GM12892 (cell line): ENCODE results near the gene SPRED1.

Source experiments
- POLR2A ChIP-seq: IDR thresholded peaks from 2 replicates; pipeline ENCODE4 v1.6.1; 2011; ENCODE audit warnings: low read depth, low read length, control low read depth
- POLR2AphosphoS5 ChIP-seq: IDR thresholded peaks from 2 replicates; pipeline ENCODE4 v1.6.1; 2011; ENCODE audit warnings: low read depth, low read length, control low read depth
- TAF1 ChIP-seq: IDR thresholded peaks from 2 replicates; pipeline ENCODE4 v1.6.1; 2011; ENCODE audit warnings: low read depth, mild to moderate bottlenecking, control low read depth, low read length, borderline replicate concordance

DNA sequence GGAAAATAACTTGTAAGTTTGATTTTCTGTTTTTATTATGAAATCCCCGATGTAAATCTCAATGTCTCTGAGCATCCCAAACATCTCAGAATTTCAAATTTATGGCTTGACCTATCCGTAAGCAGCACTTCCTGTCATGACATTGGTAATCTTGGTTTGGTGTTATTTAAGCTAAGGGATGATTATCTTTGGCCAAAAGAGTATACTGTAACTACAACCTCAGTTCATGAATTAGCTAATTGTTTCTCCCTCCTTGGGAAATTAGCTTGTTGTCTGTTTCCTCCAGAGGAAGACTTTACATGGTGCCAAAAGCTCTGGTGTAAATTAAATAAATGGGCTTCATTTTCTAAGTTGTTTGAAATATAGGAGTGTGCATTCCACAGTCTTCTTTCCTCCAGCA lies 28.1 kb upstream of the SPRED1 start:
- TF ChIP-seq POLR2A: no peak
- TF ChIP-seq POLR2AphosphoS5: no peak
- no peak for TF ChIP-seq TAF1
